OCI-LY7 (cell line): Measurements from ENCODE around the gene PIBF1. TPM values are rescaled to one million over a fixed set of nuclear protein-coding genes. Genes with fewer than 3 reads are reported as not detected.

Source experiments
- BruUV-seq: library from RNA; stranded (reverse); fragments of 400-500 nt; replicated peaks from 2 replicates; lab custom pipeline; 2021; lab: Mats Ljungman, UMichigan
- CTCF ChIA-PET: fragments of 300-600 bp; sonication (Branson Sonifier 250); formaldehyde crosslinking; loops from one replicate; lab custom pipeline; 2022; ENCODE audit warnings: antibody characterized with exemption; ENCODE audit not compliant: unreplicated experiment; lab: Charles Lee
- POLR2A ChIA-PET: fragments of 300-600 bp; sonication (Branson Sonifier 250); formaldehyde crosslinking; loops from one replicate; lab custom pipeline; 2022; ENCODE audit warnings: antibody characterized with exemption; lab: Charles Lee
- DNase-seq: peaks from one replicate; pipeline ENCODE4 v3.0.0-alpha.2; 2015; ENCODE audit warnings: low spot score
- H2AFZ ChIP-seq: fragments of 200-600 bp; sonication (generic), shearing (Covaris generic); 2 replicates; pipeline ENCODE4 v1.6.1; 2014; ENCODE audit warnings: mild to moderate bottlenecking, antibody characterized with exemption, low read length, moderate library complexity
- H3K27ac ChIP-seq: fragments of 200-600 bp; sonication (generic); 2 replicates; pipeline ENCODE4 v1.5.1; 2014; ENCODE audit warnings: mixed run types, low read depth, mild to moderate bottlenecking, moderate library complexity, low read length, inconsistent platforms; ENCODE audit not compliant: poor library complexity, severe bottlenecking
- H3K36me3 ChIP-seq: fragments of 200-600 bp; sonication (generic); 2 replicates; pipeline ENCODE4 v1.6.1; 2014; ENCODE audit warnings: mild to moderate bottlenecking, antibody characterized with exemption, low read length, moderate library complexity, mixed read lengths; ENCODE audit not compliant: insufficient read depth
- H3K4me1 ChIP-seq: fragments of 200-600 bp; sonication (generic); 2 replicates; pipeline ENCODE4 v1.5.1; 2014; ENCODE audit warnings: mild to moderate bottlenecking, low read length; ENCODE audit not compliant: insufficient read depth, poor library complexity, severe bottlenecking
- H3K4me2 ChIP-seq: fragments of 200-600 bp; sonication (generic); 2 replicates; pipeline ENCODE4 v1.6.1; 2014; ENCODE audit warnings: mild to moderate bottlenecking, low read length
- H3K4me3 ChIP-seq: fragments of 200-600 bp; sonication (generic); 2 replicates; pipeline ENCODE4 v1.5.1; 2014; ENCODE audit warnings: mild to moderate bottlenecking, low read depth, low read length; ENCODE audit not compliant: poor library complexity, severe bottlenecking
- H3K79me2 ChIP-seq: fragments of 200-600 bp; sonication (generic); 2 replicates; pipeline ENCODE4 v1.6.1; 2016; ENCODE audit warnings: low read depth, mild to moderate bottlenecking, low read length, moderate library complexity, mixed read lengths; ENCODE audit not compliant: insufficient read depth
- H3K9me2 ChIP-seq: fragments of 200-600 bp; sonication (generic); 2 replicates; pipeline ENCODE4 v1.6.1; 2016; ENCODE audit warnings: mild to moderate bottlenecking, low read length, mixed read lengths; ENCODE audit not compliant: insufficient read depth
- H3K9me3 ChIP-seq: fragments of 200-600 bp; sonication (generic); 2 replicates; pipeline ENCODE4 v1.6.1; 2014; ENCODE audit warnings: mild to moderate bottlenecking, mixed run types, low read length, mixed read lengths
- H4K20me1 ChIP-seq: fragments of 200-600 bp; sonication (generic); 2 replicates; pipeline ENCODE4 v1.6.1; 2014; ENCODE audit warnings: mild to moderate bottlenecking, antibody characterized with exemption, low read length, moderate library complexity, mixed read lengths; ENCODE audit not compliant: insufficient read depth
- EZH2phosphoT487 ChIP-seq: fragments of 200-600 bp; sonication (generic); IDR thresholded peaks from 2 replicates; pipeline ENCODE4 v1.6.1; 2018; ENCODE audit warnings: low read depth, borderline replicate concordance, mild to moderate bottlenecking, mixed run types, antibody characterized with exemption, low read length, moderate library complexity, mixed read lengths
- intact Hi-C: fragments of 100-400 bp; cut with micrococcal nuclease; formaldehyde crosslinking; loops from one replicate; pipeline ENCODE4 v1.10.0; 2022; ENCODE audit not compliant: unreplicated experiment
- total RNA-seq, 2 experiments: library from RNA; depleted of rRNA in 1 of 2; stranded (reverse); fragments of >200 nt in 1 of 2; shearing (Covaris generic) in 1 of 2; gene quantifications; 2 replicates each; pipeline ENCODE4 v1.2.3, GENCODE V29; 2014 to 2022
- TF ChIP-seq, protein P1 (sequence below): fragments of 200-600 bp; sonication (generic); conservative IDR thresholded peaks from 2 replicates; pipeline ENCODE4 v1.5.1; 2014; ENCODE audit warnings: mild to moderate bottlenecking, antibody characterized with exemption, low read length, moderate library complexity, mixed read lengths

Gene PIBF1
- total RNA-seq, 2 experiments from 2014 or later = 23.2 to 33.7 TPM

DNA sequence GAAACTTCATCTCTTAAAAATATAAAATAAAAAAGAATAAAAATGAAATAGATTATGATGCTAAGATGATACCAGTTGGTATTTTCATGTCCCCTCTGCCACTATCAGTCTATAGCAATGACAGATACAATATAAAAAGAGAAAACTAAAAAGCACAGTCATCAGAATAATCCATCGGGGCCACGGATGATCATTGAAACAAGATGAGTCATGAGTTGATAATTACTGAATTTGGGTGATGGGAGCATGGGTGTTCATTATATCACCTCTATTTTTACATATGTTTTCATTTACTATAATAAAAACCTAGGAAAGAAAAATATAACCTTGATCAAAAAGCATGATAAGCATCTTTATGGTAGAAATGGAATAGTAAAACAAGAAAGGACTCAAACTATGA, 41.1 kb downstream of the PIBF1 start:
- Histone ChIP-seq H3K4me2 (no peak overlapping the region), H3K79me2 (no peaks in the 10 kb centered on the region), H4K20me1 (no peaks in the 10 kb centered on the region), H3K9me3 (no peaks in the 10 kb centered on the region), H2AFZ (no peak overlapping the region), H3K4me3 (no peak overlapping the region), H3K27ac (no peak overlapping the region), H3K4me1 (no peaks in the 10 kb centered on the region), H3K9me2 (no peaks in the 10 kb centered on the region), H3K36me3 (peaks cover 64% of the 10 kb centered on the region)
- CTCF ChIA-PET = no interaction called here
- intact Hi-C loops = no loop called here
- POLR2A ChIA-PET = no interaction called here
- TF ChIP-seq EZH2phosphoT487 = no peak
- TF ChIP-seq, protein P1, sequence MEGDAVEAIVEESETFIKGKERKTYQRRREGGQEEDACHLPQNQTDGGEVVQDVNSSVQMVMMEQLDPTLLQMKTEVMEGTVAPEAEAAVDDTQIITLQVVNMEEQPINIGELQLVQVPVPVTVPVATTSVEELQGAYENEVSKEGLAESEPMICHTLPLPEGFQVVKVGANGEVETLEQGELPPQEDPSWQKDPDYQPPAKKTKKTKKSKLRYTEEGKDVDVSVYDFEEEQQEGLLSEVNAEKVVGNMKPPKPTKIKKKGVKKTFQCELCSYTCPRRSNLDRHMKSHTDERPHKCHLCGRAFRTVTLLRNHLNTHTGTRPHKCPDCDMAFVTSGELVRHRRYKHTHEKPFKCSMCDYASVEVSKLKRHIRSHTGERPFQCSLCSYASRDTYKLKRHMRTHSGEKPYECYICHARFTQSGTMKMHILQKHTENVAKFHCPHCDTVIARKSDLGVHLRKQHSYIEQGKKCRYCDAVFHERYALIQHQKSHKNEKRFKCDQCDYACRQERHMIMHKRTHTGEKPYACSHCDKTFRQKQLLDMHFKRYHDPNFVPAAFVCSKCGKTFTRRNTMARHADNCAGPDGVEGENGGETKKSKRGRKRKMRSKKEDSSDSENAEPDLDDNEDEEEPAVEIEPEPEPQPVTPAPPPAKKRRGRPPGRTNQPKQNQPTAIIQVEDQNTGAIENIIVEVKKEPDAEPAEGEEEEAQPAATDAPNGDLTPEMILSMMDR = no peak
- BruUV-seq = no TSS peak
- DNase-seq = no peak

DNA sequence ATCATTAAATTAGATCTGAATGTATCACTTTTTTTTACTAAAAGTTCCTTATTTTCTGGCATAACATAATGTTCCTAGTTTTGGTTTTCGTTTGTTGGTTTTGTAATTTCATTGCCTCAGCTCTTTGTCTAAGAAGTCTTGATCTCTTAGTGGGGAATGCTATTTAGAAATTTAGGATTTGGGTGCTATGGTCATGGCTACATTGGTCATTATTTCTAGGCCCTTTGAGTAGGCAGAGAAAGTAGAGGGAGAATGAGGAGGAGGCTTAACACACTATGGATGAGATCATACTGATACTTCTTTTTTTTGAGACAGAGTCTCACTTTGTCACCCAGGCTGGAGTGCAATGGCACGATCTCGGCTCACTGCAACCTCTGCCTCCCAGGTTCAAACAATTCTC, 41.8 kb downstream of the PIBF1 start:
- no peak for DNase-seq
- H3K9me2 ChIP-seq = no peaks in the 10 kb centered on the region
- BruUV-seq = no TSS peak
- no peak overlapping the region for H2AFZ ChIP-seq
- no peaks in the 10 kb centered on the region for H3K79me2 ChIP-seq
- TF ChIP-seq EZH2phosphoT487 = no peak
- TF ChIP-seq, protein P1 = no peak
- H3K4me1 ChIP-seq = no peaks in the 10 kb centered on the region
- peaks cover 64% of the 10 kb centered on the region for H3K36me3 ChIP-seq
- no peaks in the 10 kb centered on the region for H3K9me3 ChIP-seq
- H4K20me1 ChIP-seq = no peaks in the 10 kb centered on the region
- H3K4me3 ChIP-seq = no peak overlapping the region
- intact Hi-C loops = no loop called here
- CTCF ChIA-PET = no interaction called here
- H3K4me2 ChIP-seq = no peak overlapping the region
- POLR2A ChIA-PET = no interaction called here
- H3K27ac ChIP-seq = no peak overlapping the region

DNA sequence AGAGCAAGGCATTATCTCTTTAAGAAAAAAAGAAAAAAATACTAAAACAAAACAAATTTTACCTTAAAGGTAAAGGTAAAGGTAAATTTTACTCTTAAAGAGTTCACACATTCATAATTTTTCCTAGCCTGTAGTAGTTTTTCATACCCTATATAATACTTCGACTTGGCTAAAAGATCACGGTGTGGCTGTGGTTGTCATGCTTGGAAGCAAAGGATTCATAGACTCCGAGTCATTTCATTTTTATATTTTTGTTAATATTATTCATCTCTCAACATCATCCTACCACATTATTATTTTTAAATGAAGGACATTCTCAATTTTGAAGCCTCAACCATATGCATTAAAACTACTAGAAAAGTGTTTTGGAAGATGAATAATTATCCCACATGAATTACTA, 52.7 kb downstream of the PIBF1 start:
- Histone ChIP-seq H3K9me3 (no peaks in the 10 kb centered on the region), H3K4me2 (no peak overlapping the region), H3K9me2 (no peaks in the 10 kb centered on the region), H3K36me3 (peaks cover 49% of the 10 kb centered on the region), H3K79me2 (no peaks in the 10 kb centered on the region), H2AFZ (no peak overlapping the region), H4K20me1 (no peaks in the 10 kb centered on the region), H3K4me3 (no peak overlapping the region), H3K27ac (no peak overlapping the region), H3K4me1 (no peaks in the 10 kb centered on the region)
- no peak for TF ChIP-seq EZH2phosphoT487
- TF ChIP-seq, protein P1 = no peak
- CTCF ChIA-PET = no interaction called here
- POLR2A ChIA-PET = no interaction called here
- no TSS peak for BruUV-seq
- intact Hi-C loops = no loop called here
- no peak for DNase-seq
